Left lobe of liver (tissue), 2 donors: ENCODE data around the gene CD63. TPM values are rescaled to one million over a fixed set of nuclear protein-coding genes. Genes with fewer than 3 reads are reported as not detected.
A peak's percentile ranks its signal among the peaks of the same experiment; 100 is the strongest.
"Not testable (repeated sequence)": the region's sequence is repeated elsewhere in the genome, so short reads cannot be mapped to it uniquely, and the experiment has no call there.

Experiments used
- ATAC-seq: fragments of 200-7000 bp; cut with Tn5 transposase; one replicate; pipeline ENCODE4 v1.9.1; 2020; ENCODE audit warnings: mild to moderate bottlenecking, moderate library complexity
- DNase-seq: peaks from one replicate; pipeline ENCODE4 v3.0.0-alpha.2; 2020; ENCODE audit warnings: low spot score
- total RNA-seq: library from RNA; stranded (reverse); gene quantifications from one replicate; pipeline ENCODE4 v1.2.1, GENCODE V29; 2021
- donor health status: DM: no; HTN: no; CAD: no; lungs with moderate emphysema.
- donor health status: DM: no; HTN: yes; CAD: no.

The CD63 gene, protein sequence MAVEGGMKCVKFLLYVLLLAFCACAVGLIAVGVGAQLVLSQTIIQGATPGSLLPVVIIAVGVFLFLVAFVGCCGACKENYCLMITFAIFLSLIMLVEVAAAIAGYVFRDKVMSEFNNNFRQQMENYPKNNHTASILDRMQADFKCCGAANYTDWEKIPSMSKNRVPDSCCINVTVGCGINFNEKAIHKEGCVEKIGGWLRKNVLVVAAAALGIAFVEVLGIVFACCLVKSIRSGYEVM
- total RNA-seq: 203 TPM

- peak; percentile 86 for ATAC-seq
- DNase-seq: peak; percentile 87
These were observed at the start of gene CD63 for GRCh38 chr12:55728939-55729818. CD63 (minus strand) TSS chr12:55729009; CDS start chr12:55728341, 668 bp downstream.

GRCh38 chr12:55777856-55778255 is 49.0 kb upstream of the CD63 start:
- DNase-seq: no peak
- ATAC-seq: no peak

DNA sequence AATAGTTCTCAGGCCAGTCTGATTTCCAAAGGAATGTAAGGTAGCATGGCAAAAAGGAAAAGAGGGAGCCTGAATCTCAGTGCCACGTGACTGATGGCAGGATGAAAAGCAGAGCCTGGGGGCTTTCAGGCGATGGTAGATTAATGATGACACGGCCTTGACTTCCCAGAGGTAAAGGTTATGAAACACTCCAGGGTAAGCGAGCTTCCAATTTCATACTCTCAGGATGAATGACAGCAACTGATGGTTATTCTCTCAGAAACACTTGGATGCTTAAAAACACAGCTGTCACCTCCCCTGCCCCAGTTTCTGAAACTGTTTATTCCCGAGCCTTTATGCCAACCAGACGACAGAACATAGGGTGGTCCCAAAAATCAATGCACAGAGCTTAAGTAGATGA is 42.9 kb upstream of the CD63 start:
- DNase-seq (no peak), ATAC-seq (no peak)

- no peak for DNase-seq
- no peak for ATAC-seq
These were observed 38.3 kb upstream of the CD63 start for GRCh38 chr12:55767156-55767555.

DNA sequence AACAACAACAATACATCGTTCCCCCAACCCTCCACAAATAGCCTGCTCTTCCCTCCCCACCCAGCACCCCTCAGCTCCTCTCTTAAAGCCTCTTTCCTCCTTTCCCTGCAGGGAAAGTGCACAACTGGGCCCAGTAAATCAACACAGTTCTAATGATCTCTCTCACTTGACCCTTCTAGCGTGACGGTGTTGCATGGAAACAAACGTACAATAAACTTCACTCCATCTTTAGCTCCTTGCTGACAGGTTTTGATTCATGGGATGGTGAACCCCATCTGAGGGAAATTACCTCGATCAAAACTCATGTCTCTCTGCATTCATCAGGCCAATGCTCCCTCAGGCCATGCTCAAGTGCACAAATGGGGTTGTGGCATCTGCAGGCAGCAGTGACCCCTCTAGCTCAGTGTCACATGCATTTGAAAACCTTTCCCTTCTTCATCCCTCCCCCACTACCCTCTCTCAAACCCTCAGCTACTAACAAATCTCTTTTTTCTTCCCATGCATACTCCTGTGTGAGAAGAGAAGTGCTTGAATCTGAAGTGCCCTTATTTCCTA is 37.0 kb upstream of the CD63 start:
- ATAC-seq: no peak
- no peak for DNase-seq

DNA sequence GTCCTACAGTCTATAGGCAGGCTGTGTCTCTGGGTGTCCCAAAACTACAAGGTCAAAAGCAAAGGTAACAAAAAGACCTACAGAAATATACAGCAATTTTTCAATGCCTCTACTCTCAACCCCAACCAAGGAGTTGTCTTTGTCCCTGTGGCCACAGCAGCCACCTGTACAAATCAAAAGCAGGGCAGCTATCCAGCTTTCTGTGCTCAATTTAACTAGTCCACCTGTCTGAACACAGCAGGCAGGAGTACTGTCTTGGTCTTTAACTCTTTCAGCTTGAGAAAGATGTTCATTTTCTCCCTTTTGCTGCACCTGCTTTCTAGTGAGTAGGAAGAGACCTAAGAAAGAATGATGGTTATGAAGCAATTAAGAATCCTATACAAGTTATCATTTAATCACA is 33.8 kb upstream of the CD63 start:
- no peak for DNase-seq
- no peak for ATAC-seq

DNA sequence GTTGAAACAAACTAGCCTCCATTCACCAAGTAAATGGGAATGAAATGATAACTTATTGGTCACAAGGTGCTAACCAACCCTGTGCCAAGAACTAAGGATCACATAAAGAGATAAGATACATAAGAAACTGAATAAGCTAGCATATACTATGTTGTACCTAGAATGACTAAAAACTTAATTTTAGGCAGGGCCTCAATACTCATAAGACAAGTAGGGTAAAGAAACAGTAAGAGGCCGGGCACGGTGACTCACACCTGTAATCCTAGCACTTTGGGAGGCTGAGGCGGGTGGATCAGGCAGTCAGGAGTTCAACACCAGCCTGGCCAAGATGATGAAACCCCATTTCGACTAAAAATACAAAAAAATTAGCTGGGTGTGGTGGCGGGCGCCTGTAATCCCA is 31.9 kb upstream of the CD63 start:
- no peak for ATAC-seq
- no peak for DNase-seq

GRCh38 chr12:55758575-55758974 is 29.8 kb upstream of the CD63 start:
- not testable (repeated sequence) for ATAC-seq, DNase-seq

- no peak for ATAC-seq
- DNase-seq: no peak
These were observed 28.9 kb upstream of the CD63 start for GRCh38 chr12:55757701-55758100.

GRCh38 chr12:55755246-55755645 is 26.4 kb upstream of the CD63 start:
- no peak for ATAC-seq
- no peak for DNase-seq

GRCh38 chr12:55748230-55748993 is 19.6 kb upstream of the CD63 start:
- DNase-seq (no peak), ATAC-seq (no peak)

DNA sequence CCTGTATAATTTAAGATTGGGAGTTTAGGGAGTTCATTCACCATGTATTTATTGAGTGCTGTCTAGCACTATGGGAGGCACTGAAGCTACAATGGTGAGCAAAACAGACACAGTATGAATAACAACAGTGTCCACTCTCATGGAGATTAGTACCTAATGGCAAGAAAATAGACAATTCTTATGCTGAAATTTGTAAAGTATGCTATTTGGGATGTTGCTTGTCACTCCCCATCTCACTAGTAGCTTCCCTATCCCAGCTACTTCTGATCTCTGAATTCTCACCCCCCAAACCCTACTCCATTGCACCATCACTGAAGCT is 18.1 kb upstream of the CD63 start:
- DNase-seq (no peak), ATAC-seq (no peak)

DNA sequence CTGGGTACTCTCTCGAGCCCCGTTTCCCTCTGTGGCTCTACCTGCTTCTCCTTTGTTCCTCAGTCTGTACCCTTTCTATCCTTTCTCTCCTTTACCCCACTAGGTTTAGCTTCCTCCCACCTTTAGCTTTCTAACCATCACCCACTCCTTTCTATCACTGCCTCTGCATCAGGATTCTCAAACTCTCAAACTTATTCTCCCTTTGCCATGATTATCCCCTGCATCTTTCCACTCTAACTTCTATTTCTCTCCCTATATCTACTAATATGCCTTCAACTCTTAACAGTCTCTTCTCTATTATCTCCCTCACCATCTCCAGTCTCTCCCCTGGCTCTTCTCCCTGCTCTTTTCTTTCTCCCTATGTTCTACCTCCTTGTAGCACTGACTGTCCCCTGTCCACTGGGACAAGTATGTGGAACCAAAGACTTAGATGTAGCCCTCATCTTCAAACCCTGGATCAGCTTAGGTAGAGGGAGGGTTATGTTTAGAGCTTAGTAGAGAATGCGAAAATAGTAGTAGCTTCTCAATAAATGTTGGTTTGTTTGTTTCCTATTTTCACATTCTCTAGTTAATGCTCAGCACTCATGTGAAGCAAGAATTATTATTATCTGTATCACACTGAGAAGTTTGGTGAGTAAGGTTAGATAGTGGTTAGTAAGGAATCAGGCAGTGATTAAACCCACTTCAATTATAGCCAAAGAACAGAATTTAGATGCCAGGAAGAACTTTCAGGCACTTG is 17.5 kb upstream of the CD63 start:
- no peak for ATAC-seq
- DNase-seq: no peak

GRCh38 chr12:55745361-55746173 is 16.8 kb upstream of the CD63 start:
- ATAC-seq: no peak
- DNase-seq: peak; percentile 37

DNA sequence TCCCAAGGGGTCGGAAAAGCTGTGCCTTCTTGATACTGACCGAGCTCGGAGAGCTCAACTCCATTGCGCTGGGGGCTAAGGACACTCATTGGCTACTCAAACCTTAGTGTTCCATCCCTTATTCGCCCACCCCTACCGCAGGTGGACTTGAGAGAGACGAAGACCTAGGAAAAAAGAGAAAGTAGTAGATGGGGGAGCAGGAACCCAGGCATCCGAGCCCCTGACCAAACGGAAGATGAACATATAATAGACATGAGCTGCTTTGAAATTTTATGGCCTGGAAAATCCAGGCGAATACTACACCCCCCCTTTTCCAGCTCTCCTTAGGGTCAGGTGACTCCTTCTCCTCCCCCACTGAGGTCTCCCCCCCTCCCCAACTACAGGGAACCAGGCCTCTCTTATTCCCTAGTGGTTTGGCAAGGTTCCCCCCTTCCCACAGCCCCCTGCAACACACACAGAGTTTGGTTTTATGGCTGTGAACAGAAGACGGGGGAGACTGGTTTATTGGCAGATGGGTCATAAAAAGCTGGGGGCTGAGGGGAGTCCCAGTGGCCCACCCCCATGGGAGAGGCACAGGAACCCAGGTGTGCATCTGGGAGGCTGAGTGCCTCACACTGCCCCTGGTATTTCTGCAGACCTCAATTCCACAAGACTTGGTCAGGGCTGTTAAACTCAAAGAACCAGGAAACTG is 15.7 kb upstream of the CD63 start:
- DNase-seq: peak; percentile 28

GRCh38 chr12:55743406-55744339 is 14.9 kb upstream of the CD63 start:
- peak; percentile 22 for ATAC-seq

More for the DNA sequence above, 15.7 kb upstream of the CD63 start:
- no peak for ATAC-seq

GRCh38 chr12:55742719-55743405 is 14.1 kb upstream of the CD63 start, which contains the start of gene GDF11:
GDF11 (plus strand) TSS chr12:55743122; CDS start chr12:55743317, 195 bp downstream.
- peak; percentile 35 for ATAC-seq
- peak; percentile 49 for DNase-seq

More at GRCh38 chr12:55743406-55744339, 14.9 kb upstream of the CD63 start:
- DNase-seq: peak; percentile 47
